ENCODE results near the gene FRS2.
A peak's percentile ranks its signal among the peaks of the same experiment; 100 is the strongest.

FRS2 gene

GRCh38 chr12:69470189-69471075 is at the start of gene FRS2:
FRS2 (plus strand) TSS chr12:69470388; CDS start chr12:69569031, 98,643 bp downstream.
- Histone ChIP-seq H3K4me1 (ENCODE audit: low read length) (peaks cover 19% of the 10 kb centered on the region), H3K9ac (ENCODE audit: low read length) (peak within 1 kb of the TSS; percentile 89), H3K9me3 (replicated peaks; ENCODE audit: insufficient read depth, low read length) (no peaks in the 10 kb centered on the region), H3K27me3 (replicated peaks; ENCODE audit: insufficient read depth, low read length) (no peaks in the 10 kb centered on the region), H3K9me2 (replicated peaks; ENCODE audit: insufficient read depth, low read length) (no peaks in the 10 kb centered on the region), H3K27ac (ENCODE audit: low read length) (peak within 1 kb of the TSS; percentile 44; the same call in 1 of the 2 replicates), H3K36me3 (replicated peaks; ENCODE audit: insufficient read depth, low read length) (no peaks in the 10 kb centered on the region), H3K79me2 (ENCODE audit: low read length) (peaks cover 53% of the 10 kb centered on the region), H4K20me1 (ENCODE audit: insufficient read depth, low read length) (peaks cover 12% of the 10 kb centered on the region), H3K4me3 (ENCODE audit: low read length) (peak within 1 kb of the TSS; percentile 87), H2AFZ (ENCODE audit: low read length) (peak within 1 kb of the TSS; percentile 93), H3K4me2 (ENCODE audit: low read depth, low read length) (peak within 1 kb of the TSS; percentile 66), H3F3A (ENCODE audit: insufficient read depth, low read length) (no peaks in the 10 kb centered on the region)
- peak; percentile 84 for DNase-seq
- TF ChIP-seq EZH2phosphoT487 (IDR thresholded peaks at IDR 0.05; ENCODE audit: low read length) (no peak), CTCF (IDR thresholded peaks at IDR 0.05; ENCODE audit: low read length) (peak; percentile 36), EZH2 (optimal IDR thresholded peaks at IDR 0.05; ENCODE audit: low read depth, low read length) (no peak)

GRCh38 chr12:69421548-69421947 is 48.6 kb upstream of the FRS2 start:
- TF ChIP-seq CTCF (IDR thresholded peaks at IDR 0.05; ENCODE audit: low read length) (no peak), EZH2 (optimal IDR thresholded peaks at IDR 0.05; ENCODE audit: low read depth, low read length) (no peak), EZH2phosphoT487 (IDR thresholded peaks at IDR 0.05; ENCODE audit: low read length) (no peak)
- H3K4me2 ChIP-seq (ENCODE audit: low read depth, low read length) = no peak overlapping the region
- no peak overlapping the region for H3K27ac ChIP-seq (ENCODE audit: low read length)
- no peaks in the 10 kb centered on the region for H3K79me2 ChIP-seq (ENCODE audit: low read length)
- no peaks in the 10 kb centered on the region for H3K9me3 ChIP-seq (replicated peaks; ENCODE audit: insufficient read depth, low read length)
- no peaks in the 10 kb centered on the region for H3K36me3 ChIP-seq (replicated peaks; ENCODE audit: insufficient read depth, low read length)
- H3K27me3 ChIP-seq (replicated peaks; ENCODE audit: insufficient read depth, low read length) = no peaks in the 10 kb centered on the region
- no peaks in the 10 kb centered on the region for H3K9me2 ChIP-seq (replicated peaks; ENCODE audit: insufficient read depth, low read length)
- no peak overlapping the region for H3K9ac ChIP-seq (ENCODE audit: low read length)
- no peak for DNase-seq
- no peaks in the 10 kb centered on the region for H4K20me1 ChIP-seq (ENCODE audit: insufficient read depth, low read length)
- H2AFZ ChIP-seq (ENCODE audit: low read length) = no peak overlapping the region
- no peak overlapping the region for H3K4me3 ChIP-seq (ENCODE audit: low read length)
- H3K4me1 ChIP-seq (ENCODE audit: low read length) = no peaks in the 10 kb centered on the region
- H3F3A ChIP-seq (ENCODE audit: insufficient read depth, low read length) = no peaks in the 10 kb centered on the region

GRCh38 chr12:69423037-69423905 is 46.9 kb upstream of the FRS2 start:
- no peaks in the 10 kb centered on the region for H3K36me3 ChIP-seq (replicated peaks; ENCODE audit: insufficient read depth, low read length)
- DNase-seq = no peak
- no peak overlapping the region for H3K9ac ChIP-seq (ENCODE audit: low read length)
- no peak overlapping the region for H2AFZ ChIP-seq (ENCODE audit: low read length)
- no peaks in the 10 kb centered on the region for H3F3A ChIP-seq (ENCODE audit: insufficient read depth, low read length)
- H3K9me2 ChIP-seq (replicated peaks; ENCODE audit: insufficient read depth, low read length) = no peaks in the 10 kb centered on the region
- no peak for TF ChIP-seq CTCF (IDR thresholded peaks at IDR 0.05; ENCODE audit: low read length)
- TF ChIP-seq EZH2 (optimal IDR thresholded peaks at IDR 0.05; ENCODE audit: low read depth, low read length) = no peak
- no peak for TF ChIP-seq EZH2phosphoT487 (IDR thresholded peaks at IDR 0.05; ENCODE audit: low read length)
- no peaks in the 10 kb centered on the region for H3K27me3 ChIP-seq (replicated peaks; ENCODE audit: insufficient read depth, low read length)
- no peak overlapping the region for H3K4me2 ChIP-seq (ENCODE audit: low read depth, low read length)
- no peak overlapping the region for H3K4me3 ChIP-seq (ENCODE audit: low read length)
- H3K4me1 ChIP-seq (ENCODE audit: low read length) = no peaks in the 10 kb centered on the region
- no peak overlapping the region for H3K27ac ChIP-seq (ENCODE audit: low read length)
- H4K20me1 ChIP-seq (ENCODE audit: insufficient read depth, low read length) = no peaks in the 10 kb centered on the region
- H3K79me2 ChIP-seq (ENCODE audit: low read length) = no peaks in the 10 kb centered on the region
- H3K9me3 ChIP-seq (replicated peaks; ENCODE audit: insufficient read depth, low read length) = no peaks in the 10 kb centered on the region

Data from MM.1S (cell line).